Duodenal mucosa (tissue), 2 donors: ENCODE measurements around the gene TMEM54.
A peak's percentile ranks its signal among the peaks of the same experiment; 100 is the strongest.

Source experiments
- H3K27ac ChIP-seq: one replicate; pipeline ENCODE4 v1.7.0; 2013; ENCODE audit warnings: low read depth, low read length
- H3K27me3 ChIP-seq, 2 donors: one replicate each; pipeline ENCODE4 v1.7.0; 2013; ENCODE audit warnings: low read length in 2 of 2, control low read depth in 1 of 2; ENCODE audit not compliant: insufficient read depth in 2 of 2, control insufficient read depth in 1 of 2
- H3K36me3 ChIP-seq, 2 donors: one replicate each; pipeline ENCODE4 v1.7.0; 2013; ENCODE audit warnings: low read length in 2 of 2, control low read depth in 1 of 2; ENCODE audit not compliant: insufficient read depth in 2 of 2, control insufficient read depth in 1 of 2
- H3K4me1 ChIP-seq, 2 donors: one replicate each; pipeline ENCODE4 v1.7.0; 2013; ENCODE audit warnings: low read length in 2 of 2, control low read depth in 1 of 2; ENCODE audit not compliant: insufficient read depth in 2 of 2, control insufficient read depth in 1 of 2
- H3K4me3 ChIP-seq, 2 donors: one replicate each; pipeline ENCODE4 v1.7.0; 2013; ENCODE audit warnings: low read length in 2 of 2, low read depth in 1 of 2
- H3K9ac ChIP-seq, 2 donors: one replicate each; pipeline ENCODE4 v1.7.0; 2013; ENCODE audit warnings: low read length in 2 of 2, low read depth in 1 of 2
- H3K9me3 ChIP-seq, 2 donors: one replicate each; pipeline ENCODE4 v1.7.0; 2013; ENCODE audit warnings: low read length in 2 of 2, control low read depth in 1 of 2; ENCODE audit not compliant: control insufficient read depth in 1 of 2

The TMEM54 gene, protein sequence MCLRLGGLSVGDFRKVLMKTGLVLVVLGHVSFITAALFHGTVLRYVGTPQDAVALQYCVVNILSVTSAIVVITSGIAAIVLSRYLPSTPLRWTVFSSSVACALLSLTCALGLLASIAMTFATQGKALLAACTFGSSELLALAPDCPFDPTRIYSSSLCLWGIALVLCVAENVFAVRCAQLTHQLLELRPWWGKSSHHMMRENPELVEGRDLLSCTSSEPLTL

DNA sequence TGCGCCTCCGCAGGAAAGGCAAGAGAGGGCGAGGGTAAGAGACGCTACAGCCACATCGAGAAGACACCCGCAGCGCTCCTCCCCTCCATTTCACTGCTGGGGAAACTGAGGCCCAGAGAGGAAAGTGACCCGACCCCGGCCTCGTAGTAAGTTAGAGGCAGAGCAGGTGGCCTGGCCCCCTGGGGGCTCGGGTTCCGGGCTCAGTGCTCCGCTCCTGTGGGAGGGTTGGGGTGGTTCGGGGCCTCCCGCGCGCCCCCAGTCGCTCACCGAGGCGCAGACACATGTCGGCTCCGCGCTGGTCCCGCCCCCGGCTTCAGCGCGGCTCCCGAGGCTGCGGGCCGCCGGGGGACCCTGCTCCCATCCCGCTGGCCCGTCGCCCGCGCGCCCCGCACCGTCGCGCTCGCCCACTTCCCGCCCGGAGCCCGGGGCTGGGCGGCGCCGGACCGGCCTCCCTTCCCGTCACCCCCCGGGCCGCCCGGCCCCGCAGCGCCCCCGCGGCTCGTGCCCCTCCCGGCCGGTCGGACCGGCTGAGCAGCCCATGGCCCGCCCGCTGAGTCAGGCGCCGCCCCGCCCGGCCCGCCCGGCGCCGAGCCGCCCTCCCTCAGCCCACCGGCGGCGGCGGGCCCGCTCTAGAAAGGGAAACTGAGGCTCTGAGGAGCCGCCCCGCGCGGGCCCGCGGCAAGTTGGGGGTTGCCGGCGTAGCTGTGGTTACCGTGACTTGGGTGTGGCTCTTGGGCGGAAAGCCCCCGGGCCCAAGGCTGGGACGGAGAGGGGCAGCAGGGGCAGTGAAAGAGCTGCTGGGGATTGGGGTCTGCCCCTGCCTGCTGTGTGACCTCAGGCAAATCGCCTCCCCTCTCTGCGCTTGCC lies at the start of gene TMEM54:
Gene TMEM54 (minus strand): TSS at position 434 of the 867 bp plus-strand sequence. CDS start 151 bp downstream, at position 283.
- no peaks in the 10 kb centered on the region for H3K27me3 ChIP-seq
- H3K36me3 ChIP-seq: peaks cover 11 to 24% of the 10 kb centered on the region in 2 donors
- peak within 1 kb of the TSS; percentile 84 to 86 for H3K4me3 ChIP-seq
- H3K9ac ChIP-seq: peak within 1 kb of the TSS; percentile 90 to 95
- no peaks in the 10 kb centered on the region for H3K9me3 ChIP-seq
- H3K4me1 ChIP-seq: peaks cover 13 to 27% of the 10 kb centered on the region in 2 donors
- peak within 1 kb of the TSS; percentile 75 for H3K27ac ChIP-seq

DNA sequence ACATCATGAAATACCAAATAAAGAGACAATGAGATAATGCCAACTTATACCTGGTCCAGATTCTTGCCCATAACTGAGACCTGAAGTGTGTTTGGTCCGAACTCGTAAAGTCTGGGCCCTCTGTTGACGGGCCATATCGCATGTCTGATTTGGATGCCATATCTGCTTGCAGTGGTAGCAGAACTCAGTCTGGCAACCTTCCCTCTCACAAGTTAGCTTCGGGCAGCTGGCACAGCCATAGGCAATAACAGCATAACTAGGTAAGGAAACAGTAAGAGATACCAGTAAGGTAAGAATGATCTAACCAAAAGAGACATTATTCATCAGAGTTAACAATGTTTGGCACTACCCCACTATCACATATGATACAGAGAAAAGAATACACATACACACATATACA lies 48.3 kb upstream of the TMEM54 start:
- Histone ChIP-seq H3K9ac (peak overlapping the region; percentile 34 to 45), H3K27me3 (no peaks in the 10 kb centered on the region), H3K36me3 (peaks cover 19 to 35% of the 10 kb centered on the region in 2 donors), H3K4me3 (peak overlapping the region in 1 of 2 donors; percentile 40), H3K9me3 (no peaks in the 10 kb centered on the region), H3K27ac (peak overlapping the region; percentile 57), H3K4me1 (peaks cover 19 to 34% of the 10 kb centered on the region in 2 donors)

DNA sequence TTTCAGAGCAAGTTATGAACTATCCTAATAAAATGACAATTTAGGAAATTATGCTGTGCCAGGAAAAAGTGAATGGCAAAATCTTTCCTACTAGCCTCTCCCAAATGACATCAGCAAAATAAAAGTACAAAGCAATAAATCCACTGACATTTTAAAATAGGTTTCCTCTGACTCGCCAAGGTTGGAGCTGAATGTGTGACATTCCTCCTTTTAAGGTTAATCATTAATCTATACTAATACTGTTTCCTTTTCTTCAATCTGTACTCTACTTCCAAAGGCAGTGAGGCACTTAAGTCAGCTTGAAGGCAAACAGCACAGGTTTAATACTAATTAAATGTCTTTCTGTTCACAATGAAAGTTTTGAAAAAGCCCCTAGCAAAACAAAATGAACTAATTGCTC lies 47.7 kb upstream of the TMEM54 start:
- peak overlapping the region; percentile 34 to 45 for H3K9ac ChIP-seq
- peak overlapping the region in 1 of 2 donors; percentile 40 for H3K4me3 ChIP-seq
- H3K36me3 ChIP-seq: peaks cover 19 to 41% of the 10 kb centered on the region in 2 donors

DNA sequence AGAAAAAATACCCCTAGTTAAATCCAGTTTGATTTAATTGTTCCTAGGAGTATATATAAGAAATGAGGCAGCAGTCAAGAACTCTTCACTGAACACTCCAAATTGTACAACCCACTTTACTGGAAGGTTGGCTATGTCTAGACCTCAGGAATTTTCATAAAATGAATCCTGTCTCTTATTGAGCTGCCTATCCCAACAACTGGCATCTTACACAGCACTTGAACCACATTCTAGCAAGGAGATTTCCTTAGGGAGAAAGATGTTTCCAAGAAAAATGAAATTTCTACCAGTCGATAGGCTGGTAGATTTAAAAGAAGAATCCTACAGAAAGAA lies 47.2 kb upstream of the TMEM54 start:
- Histone ChIP-seq H3K9ac (peak overlapping the region in 1 of 2 donors; percentile 45), H3K27ac (peak overlapping the region; percentile 58), H3K9me3 (no peaks in the 10 kb centered on the region), H3K4me3 (no peak overlapping the region), H3K27me3 (no peaks in the 10 kb centered on the region), H3K4me1 (peaks cover 19 to 34% of the 10 kb centered on the region in 2 donors), H3K36me3 (peaks cover 19 to 46% of the 10 kb centered on the region in 2 donors)

More for the DNA sequence above, 47.7 kb upstream of the TMEM54 start:
- Histone ChIP-seq H3K9me3 (no peaks in the 10 kb centered on the region), H3K27me3 (no peaks in the 10 kb centered on the region), H3K4me1 (peaks cover 19 to 34% of the 10 kb centered on the region in 2 donors), H3K27ac (peak overlapping the region; percentile 58)

DNA sequence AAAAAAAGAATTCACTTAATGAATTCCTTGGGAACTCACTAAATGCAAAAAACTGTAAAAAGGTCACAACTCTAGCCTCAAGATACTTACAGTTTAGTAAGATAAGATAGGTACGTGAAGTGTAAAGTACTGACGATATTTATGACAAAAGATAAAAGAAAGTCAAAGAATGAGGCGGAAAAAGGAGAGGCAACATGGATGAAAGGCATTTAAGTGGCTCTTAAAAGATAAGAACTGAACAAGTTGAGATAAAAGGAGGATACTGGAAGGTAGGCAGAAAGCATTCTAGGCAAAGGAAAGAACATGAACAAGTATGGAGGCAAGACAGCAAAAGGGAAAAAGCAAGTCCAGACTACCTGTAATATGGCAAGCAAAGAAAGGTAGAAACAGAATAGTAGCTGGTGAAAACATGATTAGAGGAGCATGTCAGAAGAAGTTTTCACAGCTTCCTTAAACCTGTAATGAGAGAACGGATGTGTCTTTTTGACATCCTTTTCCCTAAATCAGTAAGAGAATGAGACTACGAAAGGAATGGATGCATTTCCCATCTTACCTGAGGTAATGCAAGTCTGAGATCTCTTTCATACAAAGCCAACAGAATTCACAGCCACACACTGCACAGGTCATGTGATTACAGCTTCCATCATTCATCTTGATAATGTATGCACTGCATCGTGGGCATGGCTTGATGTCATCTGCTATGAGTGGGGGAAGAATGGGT lies 46.6 kb upstream of the TMEM54 start:
- Histone ChIP-seq H3K9me3 (no peaks in the 10 kb centered on the region), H3K27me3 (no peaks in the 10 kb centered on the region), H3K4me1 (peaks cover 19 to 34% of the 10 kb centered on the region in 2 donors), H3K4me3 (no peak overlapping the region), H3K9ac (peak overlapping the region; percentile 45), H3K27ac (no peak overlapping the region), H3K36me3 (peaks cover 19 to 49% of the 10 kb centered on the region in 2 donors)

DNA sequence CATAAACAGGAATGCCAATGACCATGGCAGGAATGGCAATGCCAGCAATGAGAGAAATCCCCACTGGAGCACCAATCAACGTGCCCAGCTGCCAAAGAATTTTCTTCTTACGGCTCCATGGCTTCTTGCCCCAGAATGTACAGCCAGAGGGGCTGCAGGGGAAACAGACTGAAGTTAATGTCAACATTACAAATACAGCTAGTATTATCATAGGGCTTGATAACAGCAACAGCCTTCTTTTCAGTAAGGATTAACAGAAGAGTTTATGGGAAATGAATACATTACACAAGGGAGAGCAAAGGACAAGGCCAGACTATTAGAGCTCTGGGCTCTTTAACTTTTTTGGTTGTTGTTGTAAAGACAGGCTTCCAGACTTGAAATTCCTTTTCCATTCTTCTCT lies 45.2 kb upstream of the TMEM54 start:
- Histone ChIP-seq H3K4me3 (no peak overlapping the region), H3K36me3 (peaks cover 25 to 59% of the 10 kb centered on the region in 2 donors), H3K27me3 (no peaks in the 10 kb centered on the region), H3K9ac (no peak overlapping the region), H3K27ac (no peak overlapping the region), H3K4me1 (peaks cover 20 to 34% of the 10 kb centered on the region in 2 donors), H3K9me3 (no peaks in the 10 kb centered on the region)

DNA sequence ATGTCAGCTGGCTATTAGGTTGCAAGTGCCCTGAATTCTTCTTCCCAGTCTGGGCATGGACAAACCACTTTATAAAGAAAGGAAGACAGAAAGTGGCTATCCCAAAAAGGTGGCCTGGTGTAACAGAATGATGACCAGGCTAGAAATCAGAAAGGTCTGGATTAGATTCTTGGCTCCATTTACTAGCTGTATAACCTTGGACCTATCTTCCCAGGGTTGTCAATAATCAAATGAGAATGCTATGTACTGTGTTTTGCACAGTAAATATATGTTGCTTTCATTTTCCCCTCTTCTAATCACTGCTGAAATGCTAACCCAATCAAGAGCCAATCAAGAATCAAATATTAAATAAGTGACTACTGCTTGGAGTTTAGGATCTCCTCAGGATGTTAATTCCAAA lies 43.0 kb upstream of the TMEM54 start:
- Histone ChIP-seq H3K4me3 (no peak overlapping the region), H3K9me3 (no peaks in the 10 kb centered on the region), H3K9ac (no peak overlapping the region), H3K27ac (no peak overlapping the region), H3K36me3 (peaks cover 35 to 64% of the 10 kb centered on the region in 2 donors), H3K4me1 (peaks cover 33 to 40% of the 10 kb centered on the region in 2 donors), H3K27me3 (no peaks in the 10 kb centered on the region)

DNA sequence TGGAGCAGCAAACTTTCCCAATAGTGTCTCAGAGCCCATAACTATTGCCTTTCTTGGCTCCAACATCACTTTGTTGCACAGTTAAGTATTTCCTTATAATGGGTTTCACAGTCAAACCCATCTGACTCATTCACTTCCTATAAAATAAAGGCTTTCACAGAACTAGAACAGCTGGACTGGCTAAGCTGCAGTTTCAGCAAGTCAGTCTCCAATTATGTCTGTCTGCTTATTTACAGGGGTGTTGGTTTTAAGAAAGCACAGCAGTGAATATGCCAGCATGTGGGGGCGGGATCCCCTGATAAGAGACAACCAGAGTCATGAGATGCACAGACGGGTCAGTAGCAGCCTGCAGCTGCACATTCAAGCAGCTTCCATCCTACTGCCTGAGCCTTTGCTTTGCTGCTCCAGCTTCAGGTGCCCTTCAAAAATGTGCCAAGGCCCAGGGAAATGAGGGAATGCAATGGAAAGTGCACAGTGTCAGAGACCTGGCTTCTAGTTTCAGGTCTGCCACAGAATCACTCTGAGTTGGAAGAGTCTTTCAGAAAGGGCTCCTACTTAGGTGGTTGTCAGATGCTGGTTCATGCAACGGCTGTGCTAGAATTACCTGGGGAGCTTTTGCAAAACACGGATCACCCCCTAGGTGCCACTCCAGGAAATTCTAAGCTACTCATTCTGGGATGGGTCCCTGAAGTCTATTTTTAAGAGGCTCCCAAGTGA lies 38.6 kb upstream of the TMEM54 start:
- Histone ChIP-seq H3K36me3 (peaks cover 36 to 59% of the 10 kb centered on the region in 2 donors), H3K27ac (no peak overlapping the region), H3K4me3 (no peak overlapping the region), H3K9me3 (no peaks in the 10 kb centered on the region), H3K27me3 (no peaks in the 10 kb centered on the region), H3K4me1 (peaks cover 34 to 39% of the 10 kb centered on the region in 2 donors), H3K9ac (peak overlapping the region in 1 of 2 donors; percentile 30)

DNA sequence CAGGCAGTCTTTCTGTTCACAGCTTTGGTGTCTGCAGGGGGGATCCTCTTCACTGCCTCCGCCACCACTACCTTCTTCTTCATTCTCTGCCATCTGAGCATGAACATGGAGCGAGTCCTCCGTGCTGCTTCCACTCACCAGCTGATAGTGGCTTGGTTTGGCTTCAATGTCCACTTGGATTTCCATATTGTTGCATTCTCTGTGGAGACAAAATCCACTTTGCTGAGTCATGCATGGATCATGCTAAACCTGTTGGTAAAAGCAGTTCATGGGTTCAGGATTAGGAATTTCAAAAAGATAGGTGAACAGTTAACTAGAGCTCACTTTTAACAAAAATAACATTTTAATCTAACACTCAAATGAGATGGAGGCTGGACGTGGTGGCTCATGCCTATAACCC lies 35.9 kb upstream of the TMEM54 start:
- no peak overlapping the region for H3K27ac ChIP-seq
- H3K4me1 ChIP-seq: peaks cover 45 to 54% of the 10 kb centered on the region in 2 donors
- peaks cover 31 to 38% of the 10 kb centered on the region in 2 donors for H3K36me3 ChIP-seq
- no peak overlapping the region for H3K4me3 ChIP-seq
- H3K9me3 ChIP-seq: no peaks in the 10 kb centered on the region
- no peaks in the 10 kb centered on the region for H3K27me3 ChIP-seq
- H3K9ac ChIP-seq: no peak overlapping the region
